Measurements from ENCODE around the gene HOXA6. TPM values are rescaled to one million over a fixed set of nuclear protein-coding genes. Genes with fewer than 3 reads are reported as not detected.

The HOXA6 gene
- total RNA-seq, 1 donor from 2014 or later: not detected

- no peak for TF ChIP-seq CTCF (IDR thresholded peaks at IDR 0.05; ENCODE audit: unreplicated experiment)
- Mint-ChIP-seq H3K27me3 (ENCODE audit: unreplicated experiment) (peaks cover 57% of the 10 kb centered on the region), H3K36me3 (ENCODE audit: low read depth, unreplicated experiment) (peaks cover 3% of the 10 kb centered on the region), H3K4me3 (ENCODE audit: unreplicated experiment) (peak overlapping the region; percentile 76), H3K9me3 (ENCODE audit: unreplicated experiment) (no peaks in the 10 kb centered on the region), H3K4me1 (ENCODE audit: unreplicated experiment) (peaks cover 22% of the 10 kb centered on the region), H3K27ac (ENCODE audit: unreplicated experiment) (no peak overlapping the region)
- no peak for DNase-seq (ENCODE audit: low spot score)
Observed at GRCh38 chr7:27154901-27155815, 7.6 kb upstream of the HOXA6 start.

GRCh38 chr7:27154369-27154768 lies 6.8 kb upstream of the HOXA6 start:
- H3K9me3 Mint-ChIP-seq (ENCODE audit: unreplicated experiment): no peaks in the 10 kb centered on the region

GRCh38 chr7:27153526-27153925 lies 6.0 kb upstream of the HOXA6 start:
- no peak for TF ChIP-seq CTCF (IDR thresholded peaks at IDR 0.05; ENCODE audit: unreplicated experiment)

More at GRCh38 chr7:27154369-27154768, 6.8 kb upstream of the HOXA6 start:
- no peak for TF ChIP-seq CTCF (IDR thresholded peaks at IDR 0.05; ENCODE audit: unreplicated experiment)
- Mint-ChIP-seq H3K36me3 (ENCODE audit: low read depth, unreplicated experiment) (peaks cover 3% of the 10 kb centered on the region), H3K4me1 (ENCODE audit: unreplicated experiment) (peaks cover 22% of the 10 kb centered on the region), H3K27me3 (ENCODE audit: unreplicated experiment) (peaks cover 59% of the 10 kb centered on the region), H3K27ac (ENCODE audit: unreplicated experiment) (no peak overlapping the region), H3K4me3 (ENCODE audit: unreplicated experiment) (no peak overlapping the region)
- DNase-seq (ENCODE audit: low spot score): no peak

DNA sequence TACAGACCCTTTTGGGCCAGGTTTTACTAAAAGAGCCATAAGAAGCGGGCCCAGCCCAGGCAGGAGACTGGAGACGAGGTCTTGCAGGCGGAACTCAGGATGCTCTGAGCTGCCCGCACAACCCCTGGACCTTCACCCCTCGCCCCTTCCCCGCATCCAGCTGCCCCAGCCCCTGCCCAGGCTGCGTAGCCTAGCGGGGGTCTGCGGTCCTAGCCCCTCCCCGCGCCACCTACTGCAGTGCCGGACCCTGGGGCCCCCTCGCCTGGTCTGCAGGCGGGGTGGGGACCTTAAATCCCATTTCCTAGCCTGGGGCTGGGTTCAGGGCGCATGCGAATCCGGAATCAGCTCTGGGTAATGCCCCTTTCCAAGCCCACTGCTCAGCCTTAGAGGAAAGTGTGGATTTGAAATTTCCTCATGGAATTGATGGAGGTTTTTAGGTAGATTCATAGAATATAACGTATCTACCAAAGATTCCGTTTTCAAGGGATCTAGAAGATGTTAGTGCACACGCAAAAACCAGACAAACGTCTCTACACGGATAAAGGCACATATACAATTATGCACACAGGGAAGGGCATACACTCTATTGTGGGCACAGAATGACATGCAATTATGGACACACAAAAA lies 5.4 kb upstream of the HOXA6 start:
- H3K4me3 Mint-ChIP-seq (ENCODE audit: unreplicated experiment): no peak overlapping the region
- H3K9me3 Mint-ChIP-seq (ENCODE audit: unreplicated experiment): no peaks in the 10 kb centered on the region
- TF ChIP-seq CTCF (IDR thresholded peaks at IDR 0.05; ENCODE audit: unreplicated experiment): no peak
- peaks cover 28% of the 10 kb centered on the region for H3K4me1 Mint-ChIP-seq (ENCODE audit: unreplicated experiment)
- DNase-seq (ENCODE audit: low spot score): no peak
- H3K27ac Mint-ChIP-seq (ENCODE audit: unreplicated experiment): no peak overlapping the region
- H3K36me3 Mint-ChIP-seq (ENCODE audit: low read depth, unreplicated experiment): peaks cover 3% of the 10 kb centered on the region
- H3K27me3 Mint-ChIP-seq (ENCODE audit: unreplicated experiment): peaks cover 57% of the 10 kb centered on the region

More at GRCh38 chr7:27153526-27153925, 6.0 kb upstream of the HOXA6 start:
- no peaks in the 10 kb centered on the region for H3K9me3 Mint-ChIP-seq (ENCODE audit: unreplicated experiment)
- H3K27ac Mint-ChIP-seq (ENCODE audit: unreplicated experiment): no peak overlapping the region
- H3K27me3 Mint-ChIP-seq (ENCODE audit: unreplicated experiment): peaks cover 55% of the 10 kb centered on the region
- DNase-seq (ENCODE audit: low spot score): no peak
- H3K36me3 Mint-ChIP-seq (ENCODE audit: low read depth, unreplicated experiment): peaks cover 3% of the 10 kb centered on the region
- H3K4me1 Mint-ChIP-seq (ENCODE audit: unreplicated experiment): peaks cover 22% of the 10 kb centered on the region
- no peak overlapping the region for H3K4me3 Mint-ChIP-seq (ENCODE audit: unreplicated experiment)

Data from endothelial cell (in vitro differentiated cells).